Liver (tissue), 3 donors: Measurements from ENCODE around the gene USP49.

ENCODE experiments used
- CTCF ChIP-seq: fragments of 150-350 bp; IDR thresholded peaks from 2 replicates; pipeline ENCODE4 v1.5.1; 2017; ENCODE audit warnings: improper control_type of control experiment, low read depth, low read length; ENCODE audit not compliant: missing input control
- FOXA2 ChIP-seq: IDR thresholded peaks from 2 replicates; pipeline ENCODE4 v1.6.1; 2016; ENCODE audit warnings: antibody characterized with exemption
- TAF1 ChIP-seq: conservative IDR thresholded peaks from 2 replicates; pipeline ENCODE4 v1.6.1; 2016; ENCODE audit warnings: antibody characterized with exemption, mild to moderate bottlenecking
- YY1 ChIP-seq: IDR thresholded peaks from 2 replicates; pipeline ENCODE4 v1.6.1; 2016; ENCODE audit warnings: antibody characterized with exemption, mild to moderate bottlenecking
- donor health status: healthy.
- donor health status: healthy.

DNA sequence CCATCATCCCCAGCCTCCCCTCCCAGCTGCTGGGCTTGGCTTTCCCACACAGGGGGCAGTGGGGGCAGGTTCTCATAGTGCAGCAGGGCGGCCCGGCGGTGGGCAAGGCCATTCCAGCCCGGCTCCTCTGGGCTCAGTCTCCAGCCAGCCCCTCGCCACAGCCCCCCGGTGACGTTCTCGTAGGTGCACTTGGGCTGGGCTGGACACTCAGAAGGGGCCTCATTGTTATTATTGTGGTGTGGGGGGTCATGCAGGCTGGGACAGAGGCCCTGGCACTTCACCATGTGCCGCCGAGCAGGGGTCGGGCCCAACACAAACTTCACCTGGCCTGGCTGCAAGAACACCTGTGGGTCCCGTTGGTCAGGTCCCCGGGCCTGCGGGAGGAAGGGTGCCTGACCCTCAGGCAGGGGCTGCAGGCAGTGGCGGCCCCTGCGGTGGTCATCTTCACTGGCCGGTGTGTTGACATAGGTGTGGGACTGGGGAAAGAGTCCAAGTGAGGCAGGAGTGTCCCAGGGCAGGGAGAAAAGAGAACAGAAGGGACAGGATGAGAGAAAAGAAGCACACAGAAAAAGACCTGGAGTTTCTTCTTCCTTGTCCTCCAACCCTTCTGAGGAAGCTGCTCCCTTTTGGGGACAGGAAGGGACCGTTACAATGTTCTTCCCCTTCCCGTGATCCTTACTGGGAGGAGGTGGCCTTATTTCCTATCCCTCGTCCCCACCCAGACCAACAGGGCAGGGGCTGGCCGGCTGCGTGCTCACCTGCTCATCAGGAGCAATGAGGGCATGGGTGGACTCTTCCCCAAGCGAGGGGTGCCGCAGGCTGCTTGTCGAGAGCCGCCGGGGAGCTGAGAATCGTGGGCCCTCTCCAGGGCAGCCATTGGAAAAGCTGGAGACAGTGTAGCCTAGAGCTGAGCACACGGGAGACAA lies 123.9 kb downstream of the USP49 start:
- TF ChIP-seq CTCF (no peak), YY1 (no peak), TAF1 (no peak), FOXA2 (no peak)
